RCC 7860 (cell line): ENCODE data around the gene PPT1.
"Not testable (repeated sequence)": the region's sequence is repeated elsewhere in the genome, so short reads cannot be mapped to it uniquely, and the experiment has no call there.

Source experiments
- DNase-seq: peaks from one replicate; pipeline ENCODE4 v3.0.0-alpha.2; 2015; ENCODE audit warnings: low spot score
- FAIRE-seq: peaks from 2 replicates; lab custom pipeline; 2012; peaks lifted over from hg19 to GRCh38; lab: Jason Lieb, UNC

PPT1 gene

GRCh38 chr1:40057310-40058030, 39.6 kb downstream of the PPT1 start:
- DNase-seq, result no peak
- no peak for FAIRE-seq

GRCh38 chr1:40056519-40057309, 40.3 kb downstream of the PPT1 start:
- FAIRE-seq (no peak), DNase-seq (no peak)

DNA sequence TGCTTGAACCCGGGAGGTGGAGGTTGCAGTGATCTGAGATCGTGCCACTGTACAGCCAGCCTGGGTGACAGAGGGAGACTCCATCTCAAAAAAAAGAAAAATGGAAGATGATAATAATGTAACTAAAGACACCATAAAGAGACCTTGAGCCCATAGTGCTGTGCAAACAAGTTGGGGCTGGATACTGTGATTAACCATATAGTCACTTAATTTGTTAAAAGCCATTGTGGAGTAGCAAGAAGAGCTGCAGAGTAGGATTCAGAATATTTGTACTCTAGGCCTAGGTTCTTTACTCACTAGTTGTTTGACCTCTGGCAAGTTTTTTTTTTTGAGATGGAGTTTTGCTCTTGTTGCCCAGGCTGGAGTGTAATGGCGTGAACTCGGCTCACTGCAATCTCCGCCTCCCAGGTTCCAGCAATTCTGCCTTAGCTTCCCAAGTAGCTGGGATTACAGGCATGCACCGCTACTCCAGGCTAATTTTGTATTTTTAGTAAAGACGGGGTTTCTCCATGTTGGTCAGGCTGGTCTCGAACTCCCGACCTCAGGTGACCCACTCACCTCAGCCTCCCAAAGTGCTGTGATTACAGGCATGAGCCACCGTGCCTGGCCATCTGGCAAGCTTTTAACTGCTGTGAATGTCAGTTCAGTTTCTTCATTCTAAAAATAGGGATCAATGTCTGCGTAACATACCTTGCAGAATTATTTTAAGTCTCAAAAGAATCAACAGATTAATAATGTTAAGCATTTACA, 43.7 kb downstream of the PPT1 start:
- DNase-seq (no peak), FAIRE-seq (no peak)

GRCh38 chr1:40050863-40051262, 46.2 kb downstream of the PPT1 start:
- no peak for FAIRE-seq
- DNase-seq, result no peak

DNA sequence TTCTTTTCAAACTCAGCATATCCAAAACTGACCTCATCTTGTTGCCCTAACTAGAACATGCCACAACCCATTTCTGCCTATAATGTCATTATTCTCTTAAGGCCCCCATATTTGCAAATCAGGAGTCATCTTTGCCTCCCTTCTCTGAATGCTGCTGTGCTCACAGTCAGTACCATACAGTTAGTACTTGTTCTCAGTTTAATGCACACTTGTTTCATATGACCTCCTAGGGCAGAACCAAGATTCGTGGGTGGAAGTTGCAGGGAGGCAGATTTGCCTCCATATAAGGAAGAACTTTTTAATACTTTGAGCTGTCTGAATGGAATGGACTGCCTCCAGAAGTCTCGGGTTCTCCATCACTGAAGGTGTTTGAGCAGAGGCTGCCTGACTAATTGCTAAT, 47.3 kb downstream of the PPT1 start:
- FAIRE-seq (no peak), DNase-seq (no peak)

DNA sequence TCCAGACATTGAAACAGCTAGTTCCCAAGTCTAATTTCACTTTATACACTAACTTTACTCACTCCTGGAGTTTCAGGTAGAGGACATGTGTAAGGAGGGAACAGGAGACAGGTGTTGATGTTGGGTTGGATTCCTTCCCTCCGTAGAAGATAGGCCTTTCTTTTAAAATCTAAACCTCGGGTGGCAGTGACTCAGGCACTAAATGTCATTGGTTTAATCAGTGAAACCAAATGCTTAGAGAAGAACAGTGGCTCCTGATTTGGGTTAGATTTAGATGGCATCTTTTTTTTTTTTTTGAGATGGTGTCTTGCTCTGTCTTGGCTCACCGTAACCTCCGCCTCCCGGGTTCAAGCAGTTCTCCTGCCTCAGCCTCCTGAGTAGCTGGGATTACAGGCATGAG, 49.3 kb downstream of the PPT1 start:
- FAIRE-seq (no peak), DNase-seq (no peak)

GRCh38 chr1:40047276-40047675, 49.8 kb downstream of the PPT1 start:
- DNase-seq, result no peak
- FAIRE-seq, result no peak

DNA sequence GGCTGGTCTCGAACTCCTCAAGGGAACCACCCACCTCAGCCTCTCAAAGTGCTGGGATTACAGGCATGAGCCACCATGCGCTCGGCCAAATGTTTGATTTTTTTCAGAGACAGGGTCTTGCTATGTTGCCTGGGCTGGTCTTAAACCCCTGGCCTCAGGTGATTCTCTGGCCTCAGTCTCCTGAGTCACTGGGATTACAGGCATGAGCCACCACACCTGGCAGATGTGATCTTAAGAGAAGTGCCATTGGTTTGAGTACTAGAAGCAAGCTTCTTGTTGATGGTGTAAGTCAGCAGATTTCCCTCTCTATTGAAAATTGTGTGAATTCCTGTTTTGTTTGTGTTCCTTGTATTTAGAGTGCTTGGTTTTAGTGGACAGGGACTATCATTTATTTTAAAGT, 51.3 kb downstream of the PPT1 start:
- FAIRE-seq (no peak), DNase-seq (no peak)

DNA sequence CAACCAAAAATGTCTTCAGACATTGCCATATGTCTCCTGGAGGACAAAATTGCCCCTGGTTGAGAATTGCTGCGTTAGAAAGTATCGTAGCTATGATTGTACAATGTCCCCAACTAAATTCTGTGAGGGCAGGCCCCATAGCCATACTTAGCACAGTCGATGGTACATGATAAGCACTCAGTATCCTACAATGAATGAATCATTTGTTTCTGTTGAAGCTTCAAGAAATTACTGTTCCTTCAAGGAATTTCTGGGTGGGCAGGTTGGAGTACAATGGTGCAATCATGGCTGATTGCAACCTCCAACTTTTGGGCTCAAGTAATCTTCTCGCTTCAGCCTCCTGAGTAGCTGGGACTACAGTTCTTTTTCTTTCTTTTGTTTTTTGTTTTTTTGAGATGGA, 51.9 kb downstream of the PPT1 start:
- no peak for FAIRE-seq
- no peak for DNase-seq

DNA sequence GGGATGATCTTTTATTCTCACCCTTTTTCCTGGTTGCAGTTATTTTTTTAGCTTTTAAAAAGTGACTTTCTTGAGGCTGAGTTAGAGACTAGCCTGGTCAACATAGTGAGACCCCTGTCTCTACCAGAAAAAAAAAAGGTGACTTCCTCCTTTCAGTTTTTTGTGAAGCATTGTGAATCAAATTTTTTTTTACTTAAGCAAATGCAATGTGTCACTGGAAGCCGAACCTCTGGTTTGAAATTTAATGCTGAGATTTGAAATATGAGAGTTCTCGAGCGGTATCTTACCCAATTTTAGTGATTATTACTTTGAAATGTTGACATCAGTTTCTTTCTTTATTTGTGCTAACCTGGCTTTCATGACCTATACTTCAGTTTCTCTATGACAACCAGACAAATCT, 52.9 kb downstream of the PPT1 start:
- FAIRE-seq, result no peak

DNA sequence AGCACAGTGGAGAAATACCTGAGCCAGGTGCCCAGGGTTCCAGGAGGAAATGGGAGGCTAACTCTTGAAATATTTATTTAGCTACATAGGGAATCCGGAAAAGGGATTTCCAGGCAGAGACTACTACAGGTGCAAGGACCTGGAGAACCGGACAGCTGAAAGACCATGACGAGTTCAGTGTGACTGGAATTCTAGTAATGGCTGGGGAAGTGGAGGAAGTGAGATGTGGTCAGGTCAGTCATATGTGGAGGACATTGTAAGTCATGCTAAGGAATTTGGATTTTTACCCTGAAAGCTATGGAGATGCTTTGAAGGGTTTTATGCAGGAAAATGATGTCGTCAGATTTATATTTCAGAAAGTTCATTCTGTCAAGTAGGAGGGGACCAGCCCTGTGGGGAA, 54.7 kb downstream of the PPT1 start:
- FAIRE-seq (no peak), DNase-seq (peak; percentile 74)

More for the DNA sequence above, 52.9 kb downstream of the PPT1 start:
- no peak for DNase-seq

- DNase-seq (no peak), FAIRE-seq (no peak)
Observed at GRCh38 chr1:40041466-40041838, 55.6 kb downstream of the PPT1 start.

DNA sequence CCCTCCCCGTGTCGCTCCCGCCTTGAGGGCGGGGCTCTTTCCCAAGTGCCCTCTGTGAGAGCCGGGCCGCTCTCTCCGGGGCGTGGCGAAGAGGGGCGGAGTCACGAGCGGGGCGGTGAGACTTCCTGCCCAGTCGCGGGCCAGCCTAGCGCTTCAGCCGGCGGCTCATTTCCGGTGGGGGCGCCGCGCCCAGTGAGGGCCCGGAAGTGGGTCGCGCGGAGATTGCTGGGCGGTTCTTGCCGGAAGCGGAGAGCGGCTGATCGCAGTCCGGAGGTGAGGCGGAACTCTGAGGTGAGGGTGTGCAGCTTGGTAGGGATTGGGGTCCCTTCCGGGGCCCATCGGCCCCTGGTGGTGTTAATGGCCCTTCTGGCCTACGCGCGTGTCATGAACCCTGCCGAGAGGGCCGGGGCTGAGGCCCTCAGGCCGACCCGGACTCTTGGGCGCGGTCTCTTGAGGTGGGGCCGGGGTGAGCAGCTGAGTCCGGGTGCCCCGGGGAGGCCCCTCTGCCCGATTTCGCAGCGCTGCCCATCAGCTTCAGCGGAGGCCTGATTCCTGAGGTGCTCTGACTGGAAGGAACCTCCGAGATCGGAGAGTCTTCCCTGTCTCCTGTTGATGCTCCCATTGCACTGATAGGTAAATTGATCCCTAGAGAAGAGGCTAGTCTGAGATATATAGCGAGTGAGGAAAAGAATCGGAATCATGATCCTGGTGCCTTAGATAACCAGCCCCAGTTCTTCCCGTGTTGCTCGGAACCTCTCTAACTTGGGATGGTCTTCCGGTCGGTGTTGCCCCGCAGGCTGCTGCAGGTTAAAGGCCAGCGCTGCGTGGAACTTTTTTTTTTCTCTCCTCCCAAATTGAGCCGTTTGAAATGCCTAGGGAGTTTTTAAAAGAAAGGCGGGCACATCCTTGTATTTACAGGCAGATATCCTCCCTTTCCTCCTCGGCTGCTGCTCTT, 56.3 kb downstream of the PPT1 start, which contains the start of gene CAP1:
CAP1 (plus strand) TSS at position 219 of the 955 bp plus-strand sequence. CDS start 18,618 bp downstream, outside the sequence.
- peak; percentile 90 for FAIRE-seq
- DNase-seq, result peak; percentile 94

- no peak for FAIRE-seq
Observed at GRCh38 chr1:40039757-40040510, 57.1 kb downstream of the PPT1 start.

DNA sequence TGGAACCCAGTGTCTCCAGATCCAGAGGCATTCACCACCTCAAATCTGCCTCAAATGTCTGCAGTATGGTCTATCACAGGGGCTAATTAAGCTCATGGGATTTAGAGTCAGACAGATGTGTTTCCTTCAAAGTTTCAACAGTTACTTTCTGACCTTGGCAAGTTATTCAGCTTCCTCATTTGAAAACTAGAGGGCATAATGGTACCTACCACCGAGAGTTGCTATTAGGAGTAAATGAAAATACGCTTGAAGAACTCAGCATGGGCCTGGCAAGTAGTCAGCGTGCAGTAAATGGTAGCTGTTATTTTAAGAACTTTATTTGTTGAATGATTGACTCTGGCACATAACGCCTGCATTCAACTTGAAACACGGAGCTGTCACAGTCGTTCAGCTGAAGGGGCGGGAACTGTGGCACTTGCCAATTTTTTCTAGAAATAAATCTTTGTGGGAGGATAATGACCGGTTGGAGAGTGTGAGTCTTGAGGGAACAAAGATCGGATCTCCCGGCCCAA, 57.8 kb downstream of the PPT1 start:
- peak; percentile 49 for DNase-seq

More at GRCh38 chr1:40039757-40040510, 57.1 kb downstream of the PPT1 start:
- DNase-seq, result peak; percentile 84

GRCh38 chr1:40038697-40039096, 58.4 kb downstream of the PPT1 start:
- FAIRE-seq, result no peak
- DNase-seq, result no peak

More for the DNA sequence above, 57.8 kb downstream of the PPT1 start:
- no peak for FAIRE-seq

DNA sequence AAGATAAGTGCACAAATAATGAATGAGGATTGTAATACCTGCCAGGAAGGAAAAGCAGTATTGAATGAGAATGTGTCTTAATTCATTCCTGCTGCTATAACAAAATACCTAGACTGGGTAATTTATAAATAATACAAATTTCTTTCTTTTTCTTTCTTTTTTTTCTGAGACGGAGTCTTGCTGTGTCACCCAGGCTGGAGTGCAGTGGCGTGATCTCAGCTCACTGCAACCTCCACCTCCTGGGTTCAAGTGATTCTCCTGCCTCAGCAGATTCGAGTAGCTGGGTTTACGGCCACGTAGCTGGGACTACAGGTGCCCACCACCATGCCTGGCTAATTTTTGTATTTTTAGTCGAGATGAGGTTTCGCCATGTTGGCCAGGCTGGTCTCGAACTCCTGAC, 59.8 kb downstream of the PPT1 start:
- FAIRE-seq, DNase-seq: not testable (repeated sequence)

GRCh38 chr1:40036574-40036973, 60.5 kb downstream of the PPT1 start:
- no peak for FAIRE-seq
- DNase-seq, result no peak

DNA sequence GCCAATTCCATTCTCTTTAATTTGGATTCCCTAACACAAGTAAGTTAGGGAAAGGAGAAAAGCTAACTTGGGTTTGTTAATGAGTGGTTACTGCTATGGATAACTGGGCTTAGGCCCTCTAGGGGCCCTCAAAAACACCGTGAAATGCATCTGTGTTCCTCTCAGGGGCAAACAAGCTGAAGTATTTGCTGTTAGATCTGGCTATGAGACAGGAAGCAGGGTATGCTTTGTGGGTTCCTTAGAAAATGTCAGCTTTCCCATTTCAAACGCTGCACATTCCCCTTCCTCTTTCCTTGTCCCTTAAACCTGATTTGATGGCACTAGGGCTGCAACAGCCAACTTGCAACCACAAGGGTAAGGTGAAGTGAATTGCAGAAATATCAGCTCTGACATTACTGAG, 62.2 kb downstream of the PPT1 start:
- no peak for DNase-seq
- no peak for FAIRE-seq
